Muscle layer of colon (tissue), 2 donors: ENCODE results near the gene SLC9B1.

Source experiments
- H3K27ac ChIP-seq: one replicate; pipeline ENCODE4 v1.7.0; 2013; ENCODE audit warnings: low read depth, mild to moderate bottlenecking, low read length, moderate library complexity
- H3K27me3 ChIP-seq, 2 donors: one replicate each; pipeline ENCODE4 v1.7.0; 2013; ENCODE audit warnings: low read length in 2 of 2, mild to moderate bottlenecking in 2 of 2; ENCODE audit not compliant: insufficient read depth in 2 of 2, control insufficient read depth in 1 of 2
- H3K36me3 ChIP-seq: one replicate; pipeline ENCODE4 v1.7.0; 2013; ENCODE audit warnings: mild to moderate bottlenecking, low read length; ENCODE audit not compliant: insufficient read depth
- H3K4me1 ChIP-seq: one replicate; pipeline ENCODE4 v1.7.0; 2013; ENCODE audit warnings: mild to moderate bottlenecking, low read length; ENCODE audit not compliant: insufficient read depth
- H3K4me3 ChIP-seq, 2 donors: one replicate each; pipeline ENCODE4 v1.7.0; 2013; ENCODE audit warnings: low read length in 2 of 2, low read depth in 1 of 2, mild to moderate bottlenecking in 1 of 2, moderate library complexity in 1 of 2
- H3K9ac ChIP-seq: one replicate; pipeline ENCODE4 v1.7.0; 2013; ENCODE audit warnings: low read length
- H3K9me3 ChIP-seq: one replicate; pipeline ENCODE4 v1.7.0; 2013; ENCODE audit warnings: mild to moderate bottlenecking, low read length
- donor health status: abdominal sarcoma.
- donor health status: Adenocarcinoma of cecum.

SLC9B1 gene

DNA sequence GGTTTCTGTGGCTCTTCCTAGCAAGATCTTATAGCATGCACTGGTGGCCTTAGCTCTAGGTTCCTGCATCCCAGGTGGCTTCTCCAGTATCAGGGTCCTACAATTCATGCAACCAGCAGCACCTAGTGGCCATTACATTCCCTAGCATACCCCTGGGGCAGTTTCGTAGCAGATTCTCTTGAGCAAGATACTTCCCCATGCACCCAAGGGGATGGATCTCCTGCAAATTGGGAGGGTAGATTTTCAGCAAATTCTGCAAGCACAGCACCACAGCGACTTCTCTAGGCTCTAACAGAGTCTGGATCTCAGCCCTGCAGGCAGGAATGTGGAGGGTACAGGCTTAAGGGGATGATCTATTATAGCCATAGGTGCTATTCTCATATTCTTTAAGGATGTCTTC, 13.1 kb upstream of the SLC9B1 start:
- Histone ChIP-seq H3K9me3 (no peaks in the 10 kb centered on the region), H3K27me3 (no peaks in the 10 kb centered on the region), H3K4me3 (no peak overlapping the region), H3K9ac (no peak overlapping the region), H3K36me3 (peaks cover 5% of the 10 kb centered on the region), H3K4me1 (no peaks in the 10 kb centered on the region), H3K27ac (no peak overlapping the region)

DNA sequence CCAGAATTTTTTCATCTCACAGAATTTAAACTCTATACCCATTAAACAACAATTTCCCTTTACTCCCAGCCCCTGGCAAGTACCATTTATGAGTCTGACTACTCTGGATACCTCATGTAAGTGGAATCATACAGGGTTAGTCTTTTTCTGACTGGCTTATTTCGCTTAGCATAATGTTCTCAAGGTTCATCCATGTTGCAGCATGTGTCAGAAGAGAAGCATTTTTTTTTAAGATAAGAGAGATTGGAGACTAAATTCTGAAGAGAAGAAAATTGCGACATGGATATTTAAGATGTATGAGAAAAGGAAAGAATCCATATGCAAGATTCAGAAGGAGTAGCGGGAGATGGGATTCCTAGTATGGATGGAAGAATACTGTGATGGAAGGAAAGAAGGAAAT, 11.3 kb upstream of the SLC9B1 start:
- peaks cover 5% of the 10 kb centered on the region for H3K36me3 ChIP-seq
- H3K4me1 ChIP-seq, result no peaks in the 10 kb centered on the region
- no peak overlapping the region for H3K27ac ChIP-seq
- no peak overlapping the region for H3K9ac ChIP-seq
- H3K27me3 ChIP-seq, result no peaks in the 10 kb centered on the region
- no peak overlapping the region for H3K4me3 ChIP-seq
- H3K9me3 ChIP-seq, result no peaks in the 10 kb centered on the region

GRCh38 chr4:103029300-103029699, 9.8 kb upstream of the SLC9B1 start:
- Histone ChIP-seq H3K9me3 (no peaks in the 10 kb centered on the region), H3K4me3 (no peak overlapping the region), H3K36me3 (peaks cover 9% of the 10 kb centered on the region), H3K9ac (no peak overlapping the region), H3K4me1 (no peaks in the 10 kb centered on the region), H3K27me3 (no peaks in the 10 kb centered on the region), H3K27ac (no peak overlapping the region)

- peaks cover 9% of the 10 kb centered on the region for H3K36me3 ChIP-seq
- H3K4me1 ChIP-seq, result no peaks in the 10 kb centered on the region
- no peak overlapping the region for H3K4me3 ChIP-seq
- H3K9ac ChIP-seq, result no peak overlapping the region
- H3K27me3 ChIP-seq, result no peaks in the 10 kb centered on the region
- H3K27ac ChIP-seq, result no peak overlapping the region
- no peaks in the 10 kb centered on the region for H3K9me3 ChIP-seq
Measured at GRCh38 chr4:103026868-103027267, 7.4 kb upstream of the SLC9B1 start.

- Histone ChIP-seq H3K9me3 (no peaks in the 10 kb centered on the region), H3K4me3 (no peak overlapping the region), H3K9ac (no peak overlapping the region), H3K27ac (no peak overlapping the region), H3K4me1 (no peaks in the 10 kb centered on the region), H3K27me3 (no peaks in the 10 kb centered on the region), H3K36me3 (peaks cover 9% of the 10 kb centered on the region)
Measured at GRCh38 chr4:103024996-103025395, 5.5 kb upstream of the SLC9B1 start.

DNA sequence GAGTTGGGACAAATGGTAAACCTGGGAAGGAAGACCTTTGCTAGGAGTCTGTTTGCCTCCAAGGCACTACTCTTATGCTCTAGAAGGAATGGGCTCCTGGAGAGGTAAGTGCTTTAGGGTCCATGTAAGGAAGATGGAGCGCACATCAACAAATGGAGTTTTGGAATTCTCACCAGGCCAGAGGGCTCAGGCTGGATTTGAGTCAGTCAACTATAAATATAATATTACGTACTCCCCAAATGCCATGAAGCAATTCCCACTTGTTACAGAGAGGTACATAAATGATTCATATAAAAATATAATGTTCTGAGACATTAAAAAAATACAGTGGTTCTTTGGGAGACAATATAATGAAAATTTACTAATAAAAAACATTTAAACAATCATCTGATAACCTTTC, 1.6 kb upstream of the SLC9B1 start:
- Histone ChIP-seq H3K4me3 (no peak overlapping the region), H3K27me3 (no peaks in the 10 kb centered on the region), H3K9me3 (no peaks in the 10 kb centered on the region)

DNA sequence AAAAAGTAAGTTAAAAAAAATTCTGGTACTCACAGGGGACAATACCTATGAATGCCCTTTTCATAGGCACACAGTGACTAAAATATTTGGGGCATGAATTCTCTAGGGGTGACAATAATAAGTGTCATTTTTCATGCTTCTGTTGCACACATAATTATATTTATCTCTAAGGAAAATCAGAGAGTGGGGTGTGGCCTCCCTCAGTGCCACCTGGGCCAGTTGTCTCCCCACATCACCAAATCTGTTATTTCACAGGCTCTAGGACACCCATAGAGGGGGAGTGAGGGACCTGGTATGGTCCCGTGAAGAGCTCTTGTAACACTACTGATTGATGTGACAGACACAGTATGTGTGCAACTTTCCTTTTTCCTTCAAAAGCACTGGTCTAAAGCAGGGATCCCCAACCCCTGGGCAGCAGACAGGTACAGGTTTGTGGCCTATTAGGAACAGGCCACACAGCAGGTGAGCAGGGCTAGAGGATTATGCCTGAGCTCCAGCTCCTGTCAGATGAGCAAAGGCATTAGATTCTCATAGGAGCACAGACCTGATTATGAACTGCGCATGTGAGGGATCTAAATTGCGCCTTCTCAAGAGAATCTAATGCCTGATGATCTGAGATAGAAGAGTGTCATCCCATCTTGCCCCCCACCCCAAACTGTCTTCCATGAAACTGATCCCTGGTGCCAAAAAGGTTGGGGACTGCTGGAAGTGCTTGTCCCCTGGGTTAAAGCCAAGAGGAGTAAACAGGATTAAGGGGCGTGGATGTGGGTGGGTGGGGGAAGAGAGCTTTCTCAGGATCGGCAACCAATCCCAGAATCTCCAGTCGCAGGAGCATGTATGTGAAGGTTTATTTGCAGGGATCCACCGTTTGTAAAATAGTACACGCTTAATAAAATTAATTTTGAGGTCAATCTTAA, 856 bp downstream of the SLC9B1 start:
- peak overlapping the region; percentile 31 to 76 for H3K4me3 ChIP-seq

More for the DNA sequence above, 1.6 kb upstream of the SLC9B1 start:
- Histone ChIP-seq H3K9ac (no peak overlapping the region), H3K36me3 (peaks cover 8% of the 10 kb centered on the region), H3K4me1 (peaks cover 7% of the 10 kb centered on the region), H3K27ac (no peak overlapping the region)

GRCh38 chr4:103012551-103012950, 7.0 kb downstream of the SLC9B1 start:
- H3K27me3 ChIP-seq, result no peaks in the 10 kb centered on the region
- no peak overlapping the region for H3K4me3 ChIP-seq
- H3K9me3 ChIP-seq, result no peaks in the 10 kb centered on the region
- no peaks in the 10 kb centered on the region for H3K36me3 ChIP-seq
- H3K9ac ChIP-seq, result no peak overlapping the region
- H3K27ac ChIP-seq, result peak overlapping the region; percentile 50
- peaks cover 21% of the 10 kb centered on the region for H3K4me1 ChIP-seq

More for the DNA sequence above, 856 bp downstream of the SLC9B1 start:
- Histone ChIP-seq H3K4me1 (peaks cover 7% of the 10 kb centered on the region), H3K27me3 (no peaks in the 10 kb centered on the region), H3K9ac (peak overlapping the region; percentile 96), H3K9me3 (no peaks in the 10 kb centered on the region), H3K27ac (peak overlapping the region; percentile 91), H3K36me3 (no peaks in the 10 kb centered on the region)

- Histone ChIP-seq H3K4me1 (peaks cover 21% of the 10 kb centered on the region), H3K9me3 (no peaks in the 10 kb centered on the region), H3K9ac (no peak overlapping the region), H3K27ac (peak overlapping the region; percentile 50), H3K4me3 (no peak overlapping the region), H3K27me3 (no peaks in the 10 kb centered on the region), H3K36me3 (no peaks in the 10 kb centered on the region)
Measured at GRCh38 chr4:103012060-103012459, 7.4 kb downstream of the SLC9B1 start.

- Histone ChIP-seq H3K27me3 (no peaks in the 10 kb centered on the region), H3K4me1 (peaks cover 21% of the 10 kb centered on the region), H3K4me3 (no peak overlapping the region), H3K36me3 (no peaks in the 10 kb centered on the region), H3K9ac (no peak overlapping the region), H3K27ac (peak overlapping the region; percentile 50), H3K9me3 (no peaks in the 10 kb centered on the region)
Measured at GRCh38 chr4:103011378-103012025, 8.0 kb downstream of the SLC9B1 start.

- Histone ChIP-seq H3K36me3 (no peaks in the 10 kb centered on the region), H3K27ac (no peak overlapping the region), H3K4me3 (no peak overlapping the region), H3K4me1 (peaks cover 21% of the 10 kb centered on the region), H3K9ac (no peak overlapping the region), H3K27me3 (no peaks in the 10 kb centered on the region), H3K9me3 (no peaks in the 10 kb centered on the region)
Measured at GRCh38 chr4:103010804-103011203, 8.7 kb downstream of the SLC9B1 start.
